ENCODE results near the gene SERPINF2.
"Not testable (repeated sequence)": the region's sequence is repeated elsewhere in the genome, so short reads cannot be mapped to it uniquely, and the experiment has no call there.

The SERPINF2 gene

GRCh38 chr17:1742371-1743087 lies at the start of gene SERPINF2:
TSS of gene SERPINF2 (plus strand) at chr17:1742871. CDS start at chr17:1744996, 2,125 bp downstream.
- DNase-seq: no peak

- no peak for DNase-seq
Observed at GRCh38 chr17:1693339-1693738, 49.3 kb upstream of the SERPINF2 start.

- no peak for DNase-seq
Observed at GRCh38 chr17:1695365-1695764, 47.3 kb upstream of the SERPINF2 start.

GRCh38 chr17:1697681-1698080 lies 45.0 kb upstream of the SERPINF2 start:
- no peak for DNase-seq

DNA sequence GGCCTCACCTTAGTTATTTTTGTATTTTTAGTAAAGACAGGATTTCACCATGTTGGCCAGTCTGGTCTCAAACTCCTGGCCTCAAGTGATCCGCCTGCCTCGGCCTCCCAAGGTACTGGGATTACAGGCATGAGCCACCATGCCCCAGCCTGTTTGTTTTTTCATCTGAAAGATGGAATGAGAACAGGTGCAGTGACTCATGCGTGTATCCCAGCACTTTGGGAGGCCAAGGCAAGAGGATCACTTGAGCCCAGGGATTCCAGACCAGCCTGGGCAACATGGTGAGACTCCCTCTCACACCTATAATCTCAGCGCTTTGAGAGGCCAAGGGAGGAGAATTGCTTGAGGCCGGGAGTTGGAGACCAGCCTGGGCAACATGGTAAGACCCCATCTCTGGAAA lies 42.8 kb upstream of the SERPINF2 start:
- DNase-seq: not testable (repeated sequence)

GRCh38 chr17:1703063-1703462 lies 39.6 kb upstream of the SERPINF2 start:
- DNase-seq: no peak

DNA sequence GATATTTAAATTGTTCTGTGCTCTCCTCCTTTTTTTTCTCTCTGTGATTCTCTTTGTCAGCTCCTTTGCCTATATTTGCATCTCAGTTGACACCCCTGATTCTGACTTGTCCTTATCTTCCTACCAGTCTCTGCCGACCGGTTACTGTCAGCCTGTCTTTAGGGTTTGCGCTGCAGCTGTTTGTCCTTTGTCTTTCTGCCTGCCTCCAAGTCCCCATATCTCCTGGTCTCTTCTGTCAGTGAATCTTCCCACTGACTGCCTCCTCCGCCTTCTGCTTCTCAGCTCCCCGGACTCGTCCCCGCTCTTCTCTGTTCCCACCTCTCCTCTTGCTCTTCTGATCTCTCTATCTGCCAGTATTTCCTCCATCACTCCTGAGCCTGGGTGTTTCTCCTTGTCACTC lies 37.7 kb upstream of the SERPINF2 start:
- DNase-seq: no peak

DNA sequence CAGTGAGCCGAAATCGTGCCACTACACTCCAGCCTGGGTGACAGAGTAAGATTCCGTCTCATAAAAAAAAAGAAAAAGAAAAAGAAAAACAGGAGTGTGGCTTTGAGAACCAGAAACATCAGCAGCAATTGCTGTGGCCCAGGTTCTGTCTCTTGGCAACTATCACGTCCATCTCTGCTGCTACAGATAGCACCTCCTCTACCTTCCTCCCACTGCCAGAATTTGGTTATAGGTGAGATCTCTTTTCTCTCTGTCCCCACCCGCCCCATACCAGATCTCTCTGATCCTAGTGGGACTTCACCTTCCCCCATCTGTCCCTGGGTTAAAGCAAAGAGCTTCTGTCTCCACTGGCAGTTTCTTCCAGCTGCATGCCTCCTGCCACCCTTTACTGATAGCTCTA lies 35.6 kb upstream of the SERPINF2 start:
- DNase-seq: no peak

DNA sequence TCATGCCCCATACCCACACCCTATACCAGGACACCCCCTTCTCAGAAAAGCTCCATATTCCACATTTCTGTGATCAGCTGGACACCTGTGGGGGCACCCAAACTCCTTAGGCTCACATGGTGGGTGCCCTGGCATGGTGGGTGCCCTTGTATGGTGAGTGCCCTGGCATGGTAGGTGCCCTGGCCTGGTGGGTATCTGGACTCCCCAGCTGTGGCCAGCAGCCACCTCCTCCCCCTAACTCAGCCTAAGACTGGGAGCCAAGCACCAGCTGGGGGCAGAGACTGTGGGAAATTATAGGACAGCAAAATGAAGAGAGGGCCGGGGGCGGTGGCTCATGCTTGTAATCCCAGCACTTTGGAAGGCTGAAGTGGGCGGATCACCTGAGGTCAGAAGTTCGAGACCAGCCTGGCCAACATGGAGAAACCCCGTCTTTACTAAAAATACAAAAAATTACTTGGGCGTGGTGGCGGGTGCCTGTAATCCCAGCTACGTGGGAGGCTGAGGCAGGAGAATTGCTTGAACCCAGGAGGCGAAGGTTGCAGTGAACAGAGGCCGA lies 33.8 kb upstream of the SERPINF2 start:
- not testable (repeated sequence) for DNase-seq

DNA sequence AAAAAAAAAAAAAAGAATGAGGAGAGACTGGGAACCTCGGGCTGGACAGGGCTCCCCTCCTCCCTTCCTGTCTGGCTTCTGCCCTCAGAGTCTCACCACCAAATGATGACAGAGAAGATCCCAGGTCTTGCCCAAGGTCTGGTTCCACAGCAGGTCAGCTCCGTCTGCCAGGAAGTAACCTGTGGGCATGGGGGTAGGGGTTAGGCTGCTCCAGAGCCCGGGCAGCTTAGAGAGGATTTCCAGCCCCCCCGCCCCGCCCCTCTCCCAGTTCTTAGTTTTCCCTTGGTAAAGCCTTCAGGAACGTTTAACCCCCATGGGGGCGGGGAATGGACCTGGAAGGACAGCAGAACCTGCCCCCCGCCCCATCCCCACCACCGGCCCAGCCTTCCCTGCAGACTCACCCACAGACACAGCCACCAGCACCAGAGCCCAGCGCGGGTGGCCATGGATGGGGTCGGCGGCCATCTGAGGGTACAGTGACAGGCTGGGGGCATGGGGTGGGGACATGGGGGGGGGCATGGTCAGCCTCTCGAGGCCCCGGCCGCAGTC lies 33.2 kb upstream of the SERPINF2 start:
- DNase-seq: no peak

- DNase-seq: no peak
Observed at GRCh38 chr17:1709971-1710806, 32.5 kb upstream of the SERPINF2 start, which contains the start of gene TLCD2. TSS of gene TLCD2 (minus strand) at chr17:1710377. CDS start at chr17:1710242, 135 bp downstream.

DNA sequence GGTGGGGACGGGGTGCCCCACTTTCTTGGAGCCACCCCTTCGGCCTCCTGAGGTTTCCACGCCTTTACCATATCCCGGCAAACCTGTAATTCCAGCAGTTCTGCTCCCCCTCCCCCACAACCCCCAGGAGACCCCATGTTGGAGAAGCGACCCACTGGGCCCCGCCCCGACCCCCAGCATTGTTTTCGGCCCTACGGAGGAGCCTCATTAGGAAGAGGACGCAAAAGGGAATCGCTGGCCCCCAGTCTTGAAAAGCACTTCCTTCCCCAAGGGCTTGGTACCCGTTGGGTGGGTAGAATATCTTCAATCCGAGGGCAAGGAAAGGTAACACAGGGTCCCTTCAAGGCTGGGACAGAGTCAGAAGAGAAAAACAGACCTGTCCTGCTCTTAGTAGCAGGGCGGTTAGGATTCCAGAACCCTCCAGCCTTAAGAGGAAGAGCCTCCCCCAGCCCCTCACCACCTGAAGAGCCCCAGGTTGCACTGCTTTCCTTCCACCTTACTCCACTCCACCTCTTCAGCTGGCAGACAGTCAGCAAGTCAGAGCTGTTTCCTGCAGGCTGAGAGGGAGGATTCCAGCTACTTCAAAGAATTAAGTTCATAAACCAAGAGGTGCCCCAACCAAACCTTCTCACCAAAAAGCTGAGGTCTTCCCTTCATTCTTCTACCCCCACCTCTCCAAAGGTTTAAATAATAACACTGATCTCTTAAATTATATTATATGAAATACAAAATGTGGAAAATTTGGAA lies 31.7 kb upstream of the SERPINF2 start:
- no peak for DNase-seq

DNA sequence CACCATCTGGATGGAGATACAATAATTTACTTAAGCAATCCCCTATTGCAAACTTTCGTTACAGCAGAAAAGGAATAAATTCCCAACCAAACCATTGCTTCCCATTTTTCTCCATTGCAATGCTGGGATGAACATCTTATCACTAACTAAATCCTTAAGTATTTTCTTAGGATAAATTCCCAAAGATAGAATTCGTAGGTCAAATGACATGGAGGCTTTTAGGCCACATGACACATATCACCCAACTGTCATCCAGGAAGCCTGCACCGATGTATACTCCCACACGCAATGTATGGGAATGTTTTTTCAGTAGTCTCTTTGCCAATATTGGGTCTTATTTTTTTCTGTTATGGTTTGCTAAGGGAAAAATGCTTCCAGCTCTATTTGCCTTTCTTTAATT lies 30.9 kb upstream of the SERPINF2 start:
- DNase-seq: no peak

DNA sequence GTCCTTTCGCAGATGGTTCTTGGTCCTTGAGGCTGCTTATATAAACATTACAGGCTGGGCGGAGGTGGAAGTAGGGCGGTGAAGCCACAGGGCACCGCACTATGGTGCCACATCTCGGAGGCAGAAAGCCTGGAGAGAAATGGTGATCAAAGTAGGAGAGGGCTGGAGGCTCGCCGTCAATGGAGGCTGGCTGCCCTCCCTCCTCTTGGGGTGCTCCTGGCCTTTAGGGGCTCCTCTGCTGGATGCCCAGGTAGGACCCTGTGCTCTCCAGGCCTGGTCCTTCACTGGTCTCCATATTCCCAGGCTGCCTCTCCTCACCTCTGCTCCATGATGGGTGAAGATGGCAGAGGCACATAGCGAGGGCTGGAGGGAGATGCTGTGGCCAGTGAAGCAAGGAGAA lies 30.4 kb upstream of the SERPINF2 start:
- DNase-seq: no peak

- no peak for DNase-seq
Observed at GRCh38 chr17:1713160-1713877, 29.4 kb upstream of the SERPINF2 start.

GRCh38 chr17:1713878-1714426 lies 28.7 kb upstream of the SERPINF2 start:
- DNase-seq: no peak

DNA sequence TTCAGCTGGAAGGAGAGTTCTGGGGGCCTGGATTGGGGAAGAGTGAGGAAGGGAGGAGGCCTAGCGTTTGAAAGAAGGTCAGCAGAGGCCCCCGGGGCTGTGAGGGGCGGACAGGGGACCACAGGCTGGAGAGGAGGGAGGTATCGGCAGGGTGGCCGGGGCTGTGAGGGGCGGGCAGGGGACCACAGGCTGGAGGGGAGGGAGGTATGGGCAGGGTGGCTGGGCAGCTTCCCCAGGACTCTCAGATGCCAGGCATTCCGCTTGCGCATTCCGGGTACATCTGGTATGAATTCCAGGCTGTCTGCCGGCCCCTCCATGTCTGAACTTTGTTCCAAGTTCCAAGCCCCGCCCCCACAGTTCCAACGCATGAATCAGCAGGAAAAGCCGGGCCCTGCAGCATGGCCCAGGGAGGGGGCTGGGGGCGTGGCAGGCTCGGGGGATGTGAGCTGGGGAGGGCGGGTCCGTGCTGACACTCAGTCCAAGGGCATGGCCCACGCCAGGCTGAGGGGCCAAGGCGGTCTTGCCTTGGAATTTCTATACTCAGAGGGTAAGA lies 28.2 kb upstream of the SERPINF2 start:
- peak; percentile 73 for DNase-seq

GRCh38 chr17:1714980-1715802 lies 27.5 kb upstream of the SERPINF2 start:
- no peak for DNase-seq

- no peak for DNase-seq
Observed at GRCh38 chr17:1715803-1716075, 26.9 kb upstream of the SERPINF2 start.

DNA sequence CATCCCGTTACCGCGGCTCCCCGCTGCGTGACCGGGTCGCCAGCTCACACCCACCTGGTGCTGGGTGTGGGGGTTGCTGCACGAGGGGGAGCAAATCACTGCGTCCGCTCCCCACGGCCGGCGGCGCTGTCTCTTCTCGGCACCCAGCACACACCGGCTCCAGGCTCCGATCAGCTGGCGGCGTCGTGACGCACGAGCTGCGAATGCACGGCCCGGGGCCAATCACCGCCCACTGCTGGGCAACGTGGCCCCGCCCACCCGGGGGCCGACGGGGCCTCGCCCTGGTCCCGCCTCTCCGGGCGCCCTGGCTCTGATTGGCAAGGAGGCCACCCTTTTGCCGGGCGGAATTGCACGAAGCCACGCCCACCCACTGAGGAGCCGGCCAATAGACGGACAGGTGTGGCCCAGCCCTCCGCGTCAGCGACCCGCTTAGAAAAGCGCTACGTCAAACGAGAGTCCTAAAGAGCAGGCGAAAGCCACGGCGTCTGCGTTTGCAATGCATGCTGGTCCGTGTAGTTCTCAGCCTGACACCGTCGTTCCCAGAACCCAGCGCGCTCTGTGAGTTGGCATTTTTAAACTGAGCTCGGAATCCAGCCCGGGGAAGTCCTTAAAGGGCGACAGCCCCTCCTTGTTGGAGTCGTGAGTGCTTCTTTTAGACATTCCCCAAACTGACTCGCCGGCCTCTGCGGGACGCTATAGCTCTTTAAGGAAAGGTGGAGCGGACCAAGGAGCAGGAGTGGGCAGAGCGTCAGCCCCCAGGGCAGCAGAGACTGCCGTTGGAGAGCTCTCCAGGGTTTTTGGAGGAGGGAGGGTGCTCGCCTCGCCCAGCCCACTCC lies 26.4 kb upstream of the SERPINF2 start:
- DNase-seq: peak; percentile 99

All from NCI-H1048 (cell line).